K562 (cell line): ENCODE results near the gene LMO2. TPM values are rescaled to one million over a fixed set of nuclear protein-coding genes. Genes with fewer than 3 reads are reported as not detected.

Source experiments
- BHLHE40 ChIP-seq: IDR thresholded peaks from 2 replicates; pipeline ENCODE4 v1.6.1; 2011; ENCODE audit warnings: low read length, improper control_type of control experiment
- BMI1 ChIP-seq: fragments of 150-350 bp; IDR thresholded peaks from 2 replicates; pipeline ENCODE4 v1.6.1; 2014; ENCODE audit warnings: low read length
- CBFB ChIP-seq: sonication (generic); formaldehyde crosslinking; IDR thresholded peaks from 2 replicates; pipeline ENCODE4 v1.4.0; 2020; ENCODE audit warnings: mild to moderate bottlenecking, missing genetic modification reagents
- CCAR2 ChIP-seq: fragments of 200-400 bp; formaldehyde crosslinking; IDR thresholded peaks from 2 replicates; pipeline ENCODE4 v1.6.1; 2017; ENCODE audit warnings: mild to moderate bottlenecking, low read depth, low read length
- CLOCK ChIP-seq: fragments of 250-450 bp; sonication (Bioruptor Pico); IDR thresholded peaks from 2 replicates; pipeline ENCODE4 v1.4.0; 2020; ENCODE audit warnings: mild to moderate bottlenecking, moderate library complexity, borderline replicate concordance
- CTBP1 ChIP-seq: fragments of 450-650 bp; IDR thresholded peaks from 2 replicates; pipeline ENCODE4 v1.6.1; 2016; ENCODE audit warnings: borderline replicate concordance
- DACH1 ChIP-seq: fragments of 450-650 bp; IDR thresholded peaks from 2 replicates; pipeline ENCODE4 v1.6.1; 2018; ENCODE audit not compliant: partially characterized antibody
- EP400 ChIP-seq: fragments of 450-650 bp; IDR thresholded peaks from 2 replicates; pipeline ENCODE4 v1.6.1; 2017; ENCODE audit warnings: antibody characterized with exemption, mild to moderate bottlenecking, moderate library complexity
- ILF3 ChIP-seq: fragments of 450-650 bp; IDR thresholded peaks from 2 replicates; pipeline ENCODE4 v1.6.1; 2018; ENCODE audit warnings: antibody characterized with exemption, mild to moderate bottlenecking, moderate library complexity, borderline replicate concordance
- NFE2L1 ChIP-seq: fragments of 450-650 bp; IDR thresholded peaks from 2 replicates; pipeline ENCODE4 v1.6.1; 2016; ENCODE audit warnings: missing genetic modification characterization, low read depth, mild to moderate bottlenecking, missing compliant biosample characterization, moderate library complexity, borderline replicate concordance
- PHB ChIP-seq: fragments of 250-450 bp; sonication (Bioruptor Pico); IDR thresholded peaks from 2 replicates; pipeline ENCODE4 v1.5.0; 2021
- RBBP5 ChIP-seq: fragments of 200-600 bp; sonication (generic); IDR thresholded peaks from 2 replicates; pipeline ENCODE4 v1.6.1; 2012; ENCODE audit warnings: borderline replicate concordance, mild to moderate bottlenecking, low read length, control low read depth, inconsistent platforms; ENCODE audit not compliant: insufficient read depth, poor library complexity, severe bottlenecking
- TFE3 ChIP-seq: fragments of 450-650 bp; formaldehyde crosslinking; IDR thresholded peaks from 2 replicates; pipeline ENCODE4 v1.4.0; 2020; ENCODE audit warnings: mild to moderate bottlenecking, mixed read lengths
- TSHZ1 ChIP-seq: fragments of 250-450 bp; sonication (Bioruptor Pico); IDR thresholded peaks from 2 replicates; pipeline ENCODE4 v1.4.0; 2020; ENCODE audit warnings: mild to moderate bottlenecking, moderate library complexity
- ZBTB2 ChIP-seq: fragments of 450-650 bp; IDR thresholded peaks from 2 replicates; pipeline ENCODE4 v1.6.1; 2016; ENCODE audit warnings: antibody characterized with exemption
- ZNF561 ChIP-seq: fragments of 450-650 bp; formaldehyde crosslinking; conservative IDR thresholded peaks from 2 replicates; pipeline ENCODE4 v1.4.0; 2020; ENCODE audit warnings: mild to moderate bottlenecking, moderate library complexity
- ZNF644 ChIP-seq: fragments of 200-800 bp; sonication (Bioruptor generic); IDR thresholded peaks from 2 replicates; pipeline ENCODE4 v1.6.1; 2016; ENCODE audit warnings: low read depth, missing genetic modification characterization, missing compliant biosample characterization
- polyA plus RNA-seq, 8 experiments: library from polyadenylated mRNA; depleted of rRNA in 4 of 8; stranded (reverse) in 5 of 8; unstranded in 3 of 8; fragments of >200 nt; fragmentation: Nextera tagmentation in 2 of 8; fragmentation: Illumina TruSeq in 1 of 8; extraction: Ambion mirVana in 2 of 8; extraction: Trizol in 1 of 8; gene quantifications; 2 replicates each; pipeline versions ENCODE4 v1.2.1 to v1.2.3, GENCODE V29; 2011 to 2014; ENCODE audit warnings: inconsistent platforms in 1 of 8, missing spikeins in 1 of 8
- total RNA-seq, 7 experiments: library from RNA; depleted of rRNA in 6 of 7; stranded (reverse); fragments of >200 nt in 6 of 7; fragmentation: Illumina TruSeq in 2 of 7; extraction: Trizol in 2 of 7; gene quantifications; 2 replicates each; pipeline versions ENCODE4 v1.2.1 to v1.2.3, GENCODE V29; 2011 to 2021; ENCODE audit warnings: low replicate concordance in 1 of 7
- TF ChIP-seq, protein P1 (sequence below): fragments of 250-450 bp; sonication (Bioruptor Pico); IDR thresholded peaks from 2 replicates; pipeline ENCODE4 v1.5.1; 2021; ENCODE audit warnings: mild to moderate bottlenecking

LMO2 gene
- total and polyA plus RNA-seq, 9 of the 15 experiments (the other 6 are each of a cell fraction or from before 2014, with no cell fraction given): 6.9 to 126 (median 91.5) TPM

DNA sequence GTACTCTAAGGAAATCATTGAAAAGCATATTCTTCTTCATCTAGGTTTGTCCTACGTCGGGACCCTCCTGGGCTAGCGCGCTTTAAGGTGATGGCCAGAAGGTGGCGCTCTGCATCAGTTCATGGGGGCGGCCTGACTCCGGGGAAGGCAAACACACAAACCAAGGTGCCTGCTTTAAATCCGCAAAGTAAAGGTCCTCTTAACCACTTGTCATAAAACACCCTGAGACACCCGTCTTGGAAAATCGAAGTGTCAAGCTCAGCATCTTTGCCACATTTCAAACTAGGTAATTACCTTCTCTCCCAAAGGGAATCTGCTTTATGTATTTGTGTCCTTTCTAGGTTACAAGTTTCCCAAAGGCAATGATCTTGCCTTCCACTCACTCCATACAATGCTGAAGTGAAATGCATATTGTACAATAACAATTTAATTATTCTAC, 33.9 kb downstream of the LMO2 start (continued):
- TF ChIP-seq, protein P1, sequence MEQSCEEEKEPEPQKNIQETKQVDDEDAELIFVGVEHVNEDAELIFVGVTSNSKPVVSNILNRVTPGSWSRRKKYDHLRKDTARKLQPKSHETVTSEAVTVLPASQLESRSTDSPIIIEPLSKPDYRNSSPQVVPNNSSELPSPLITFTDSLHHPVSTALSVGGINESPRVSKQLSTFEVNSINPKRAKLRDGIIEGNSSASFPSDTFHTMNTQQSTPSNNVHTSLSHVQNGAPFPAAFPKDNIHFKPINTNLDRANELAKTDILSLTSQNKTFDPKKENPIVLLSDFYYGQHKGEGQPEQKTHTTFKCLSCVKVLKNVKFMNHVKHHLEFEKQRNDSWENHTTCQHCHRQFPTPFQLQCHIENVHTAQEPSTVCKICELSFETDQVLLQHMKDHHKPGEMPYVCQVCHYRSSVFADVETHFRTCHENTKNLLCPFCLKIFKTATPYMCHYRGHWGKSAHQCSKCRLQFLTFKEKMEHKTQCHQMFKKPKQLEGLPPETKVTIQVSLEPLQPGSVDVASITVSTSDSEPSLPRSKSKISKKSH: no peak
- TF ChIP-seq CCAR2 (no peak), ZNF644 (tag) (no peak), DACH1 (no peak), ZBTB2 (no peak), ILF3 (0 out of 2 replicates have a peak, but pooled peaks have one; percentile 57), CTBP1 (peak; percentile 48; the same call in 1 of the 2 replicates), TSHZ1 (CRISPR knock-in tag) (no peak), TFE3 (CRISPR knock-in tag) (no peak), PHB (CRISPR knock-in tag) (no peak), EP400 (0 out of 2 replicates have a peak, but pooled peaks have one; percentile 25), ZNF561 (CRISPR knock-in tag) (no peak), BHLHE40 (no peak), CLOCK (CRISPR knock-in tag) (no peak), RBBP5 (no peak), CBFB (no peak), BMI1 (no peak), NFE2L1 (tag) (no peak)
